HEK293 (cell line): Measurements from ENCODE around the gene EXOSC2.

ENCODE experiments used
- CTCF ChIA-PET: fragments of 350-600 bp; formaldehyde crosslinking; extraction: SDS; loops from one replicate; lab custom pipeline; 2021; ENCODE audit warnings: antibody characterized with exemption; lab: Yijun Ruan, JAX
- POLR2A ChIA-PET: fragments of 300-600 bp; formaldehyde crosslinking; extraction: SDS; loops from one replicate; lab custom pipeline; 2020; ENCODE audit warnings: antibody characterized with exemption, inconsistent platforms; lab: Yijun Ruan, JAX
- H3K27ac ChIP-seq: fragments of 200-500 bp; sonication (Bioruptor generic); 2 replicates; pipeline ENCODE4 v1.5.1; 2014; ENCODE audit warnings: low read depth, low read length, control low read depth, inconsistent platforms; ENCODE audit errors: extremely low read depth
- H3K36me3 ChIP-seq, 2 experiments: fragments of 200-500 bp in 1 of 2; sonication (Bioruptor generic) in 1 of 2; 1 replicate in 1 of 2; 2 replicates in 1 of 2; pipeline ENCODE4 v1.5.1; 2014 to 2017; ENCODE audit warnings: inconsistent platforms in 2 of 2, low read length in 2 of 2; ENCODE audit not compliant: control insufficient read depth in 2 of 2, insufficient read depth in 1 of 2
- H3K4me1 ChIP-seq: fragments of 200-500 bp; sonication (Bioruptor generic); 2 replicates; pipeline ENCODE4 v1.5.1; 2014; ENCODE audit warnings: mild to moderate bottlenecking, low read length, inconsistent platforms; ENCODE audit not compliant: control insufficient read depth, insufficient read depth
- H3K4me3 ChIP-seq: 2 replicates; pipeline ENCODE4 v1.5.1; 2011; ENCODE audit warnings: low read depth, mild to moderate bottlenecking, control low read depth, low read length, moderate library complexity
- H3K9me3 ChIP-seq: fragments of 200-500 bp; sonication (Bioruptor generic); 2 replicates; pipeline ENCODE4 v1.5.1; 2014; ENCODE audit warnings: low read depth, low read length, inconsistent platforms; ENCODE audit not compliant: control insufficient read depth, insufficient read depth
- CTCF ChIP-seq: fragments of 450-650 bp; formaldehyde crosslinking; IDR thresholded peaks from 2 replicates; pipeline ENCODE4 v1.5.1; 2016; ENCODE audit warnings: missing biosample characterization, missing genetic modification characterization
- HOXC10 ChIP-seq: sonication (generic); formaldehyde crosslinking; IDR thresholded peaks from 2 replicates; pipeline ENCODE4 v1.8.1; 2023; ENCODE audit warnings: mild to moderate bottlenecking, missing genetic modification reagents
- OSR2 ChIP-seq: fragments of 450-650 bp; formaldehyde crosslinking; IDR thresholded peaks from 2 replicates; pipeline ENCODE4 v1.5.1; 2016; ENCODE audit warnings: missing biosample characterization, missing genetic modification characterization
- PATZ1 ChIP-seq: fragments of 450-650 bp; formaldehyde crosslinking; IDR thresholded peaks from 2 replicates; pipeline ENCODE4 v1.5.1; 2016; ENCODE audit warnings: missing biosample characterization, missing genetic modification characterization
- SP2 ChIP-seq: fragments of 450-650 bp; formaldehyde crosslinking; IDR thresholded peaks from 2 replicates; pipeline ENCODE4 v1.5.1; 2016; ENCODE audit warnings: missing biosample characterization, missing genetic modification characterization
- SP3 ChIP-seq: fragments of 450-650 bp; formaldehyde crosslinking; IDR thresholded peaks from 2 replicates; pipeline ENCODE4 v1.5.1; 2016; ENCODE audit warnings: missing biosample characterization, missing genetic modification characterization
- SP7 ChIP-seq: fragments of 450-650 bp; formaldehyde crosslinking; IDR thresholded peaks from 2 replicates; pipeline ENCODE4 v1.5.1; 2016; ENCODE audit warnings: missing biosample characterization, missing genetic modification characterization
- TCF7L2 ChIP-seq: IDR thresholded peaks from 2 replicates; pipeline ENCODE4 v1.6.1; 2011; ENCODE audit warnings: low read depth, mild to moderate bottlenecking, inconsistent platforms, low read length, moderate library complexity, borderline replicate concordance
- ZBTB17 ChIP-seq: fragments of 450-650 bp; formaldehyde crosslinking; IDR thresholded peaks from 2 replicates; pipeline ENCODE4 v1.5.1; 2016; ENCODE audit warnings: missing biosample characterization, missing genetic modification characterization
- ZBTB26 ChIP-seq: fragments of 450-650 bp; formaldehyde crosslinking; optimal IDR thresholded peaks from 2 replicates; pipeline ENCODE3; 2016; ENCODE audit warnings: missing biosample characterization, mild to moderate bottlenecking, missing genetic modification characterization
- ZNF146 ChIP-seq: fragments of 450-650 bp; formaldehyde crosslinking; IDR thresholded peaks from 2 replicates; pipeline ENCODE4 v1.5.1; 2016; ENCODE audit warnings: missing biosample characterization, missing genetic modification characterization
- ZNF214 ChIP-seq: fragments of 450-650 bp; formaldehyde crosslinking; IDR thresholded peaks from 2 replicates; pipeline ENCODE4 v1.5.1; 2017; ENCODE audit warnings: missing biosample characterization, mild to moderate bottlenecking, missing genetic modification characterization, borderline replicate concordance
- ZNF248 ChIP-seq: fragments of 450-650 bp; formaldehyde crosslinking; IDR thresholded peaks from 2 replicates; pipeline ENCODE4 v1.5.1; 2017; ENCODE audit warnings: missing biosample characterization, missing genetic modification characterization
- ZNF274 ChIP-seq, 2 experiments: fragments of 200-500 bp in 1 of 2; fragments of 450-650 bp in 1 of 2; sonication (Bioruptor generic) in 1 of 2; formaldehyde crosslinking in 1 of 2; IDR thresholded peaks; 2 replicates each; pipeline versions ENCODE4 v1.5.1 to v1.6.1; 2014 to 2016; ENCODE audit warnings: borderline replicate concordance in 1 of 2, inconsistent platforms in 1 of 2, low read length in 1 of 2, missing biosample characterization in 1 of 2, missing genetic modification characterization in 1 of 2
- ZNF335 ChIP-seq: fragments of 450-650 bp; formaldehyde crosslinking; conservative IDR thresholded peaks from 2 replicates; pipeline ENCODE4 v1.5.1; 2016; ENCODE audit warnings: missing biosample characterization, missing genetic modification characterization
- ZNF488 ChIP-seq: fragments of 450-650 bp; formaldehyde crosslinking; IDR thresholded peaks from 2 replicates; pipeline ENCODE4 v1.5.1; 2016; ENCODE audit warnings: missing biosample characterization, missing genetic modification characterization
- ZNF501 ChIP-seq: fragments of 450-650 bp; formaldehyde crosslinking; IDR thresholded peaks from 2 replicates; pipeline ENCODE4 v1.5.1; 2016; ENCODE audit warnings: missing biosample characterization, missing genetic modification characterization
- ZNF529 ChIP-seq: fragments of 450-650 bp; formaldehyde crosslinking; IDR thresholded peaks from 2 replicates; pipeline ENCODE4 v1.5.1; 2017; ENCODE audit warnings: missing genetic modification characterization, missing biosample characterization; ENCODE audit not compliant: insufficient replicate concordance
- ZNF558 ChIP-seq: fragments of 450-650 bp; formaldehyde crosslinking; IDR thresholded peaks from 2 replicates; pipeline ENCODE4 v1.5.1; 2016; ENCODE audit warnings: missing biosample characterization, missing genetic modification characterization
- ZNF600 ChIP-seq: fragments of 450-650 bp; formaldehyde crosslinking; IDR thresholded peaks from 2 replicates; pipeline ENCODE4 v1.5.1; 2016; ENCODE audit warnings: missing biosample characterization, missing genetic modification characterization
- ZNF670 ChIP-seq: fragments of 450-650 bp; formaldehyde crosslinking; IDR thresholded peaks from 2 replicates; pipeline ENCODE4 v1.5.1; 2016; ENCODE audit warnings: missing biosample characterization, missing genetic modification characterization, low read depth
- ZNF830 ChIP-seq: fragments of 450-650 bp; IDR thresholded peaks from 2 replicates; pipeline ENCODE4 v1.5.0; 2018; ENCODE audit warnings: missing biosample characterization, missing genetic modification characterization, low read depth, mild to moderate bottlenecking, moderate library complexity

EXOSC2 gene

GRCh38 chr9:130659699-130660248, 33.8 kb upstream of the EXOSC2 start (continued):
- TF ChIP-seq ZNF600 (tag by site-specific recombination), result peak; percentile 70
- no peak for TF ChIP-seq ZNF670 (tag by site-specific recombination)
- no peak for TF ChIP-seq ZNF830
- TF ChIP-seq SP7 (tag by site-specific recombination), result no peak
- TF ChIP-seq ZNF248 (tag by site-specific recombination), result no peak
- TF ChIP-seq ZNF274 (IDR thresholded peaks at IDR 0.05; ENCODE audit: low read length), result no peak
- TF ChIP-seq ZNF274 (tag by site-specific recombination; IDR thresholded peaks at IDR 0.05; ENCODE audit: borderline replicate concordance), result no peak
- no peak for TF ChIP-seq ZNF214 (tag by site-specific recombination)
- TF ChIP-seq SP2 (tag by site-specific recombination), result peak; percentile 26; the same call in 1 of the 2 replicates
- TF ChIP-seq ZNF529 (tag by site-specific recombination), result no peak
- no peak for TF ChIP-seq ZNF146 (tag by site-specific recombination)
- peak; percentile 43; the same call in 1 of the 2 replicates for TF ChIP-seq PATZ1
- TF ChIP-seq ZNF501, result no peak
- no peak for TF ChIP-seq OSR2 (tag by site-specific recombination)

- CTCF ChIA-PET, result interaction anchor here (0.6 kb wide), 1 partner anchor 211 kb away, joined by 4 read pairs; no protein-coding TSS in a partner anchor
- POLR2A ChIA-PET, result interaction anchor here (0.6 kb wide), 1 partner anchor 218 kb away, joined by 3 read pairs; no protein-coding TSS in a partner anchor
Measured at GRCh38 chr9:130660326-130660682, 33.3 kb upstream of the EXOSC2 start.

More at GRCh38 chr9:130660326-130660682, 33.3 kb upstream of the EXOSC2 start:
- peak overlapping the region; percentile 21 for H3K4me3 ChIP-seq
- no peaks in the 10 kb centered on the region for H3K36me3 ChIP-seq
- H3K4me1 ChIP-seq, result no peaks in the 10 kb centered on the region; the same call in 1 of the 2 replicates
- TF ChIP-seq ZNF558 (no peak), ZBTB26 (tag by site-specific recombination) (peak; percentile 44), CTCF (tag by site-specific recombination) (no peak), ZNF488 (tag by site-specific recombination) (no peak), ZNF335 (tag by site-specific recombination) (peak; percentile 80), SP3 (no peak), ZBTB17 (tag by site-specific recombination) (0 out of 2 replicates have a peak, but pooled peaks have one; percentile 8), OSR2 (tag by site-specific recombination) (no peak), TCF7L2 (no peak), HOXC10 (CRISPR knock-in tag) (no peak)
- no peak overlapping the region for H3K27ac ChIP-seq
- no peaks in the 10 kb centered on the region for H3K9me3 ChIP-seq
